Measurements from ENCODE around the gene CFAP126.

- TF ChIP-seq CTCF (IDR thresholded peaks at IDR 0.05) = no peak
- TF ChIP-seq POLR2A (IDR thresholded peaks at IDR 0.05) = no peak
Measured at GRCh38 chr1:161398900-161399256, 31.2 kb upstream of the CFAP126 start.
